Measurements from ENCODE around the gene MCRIP1. TPM values are rescaled to one million over a fixed set of nuclear protein-coding genes. Genes with fewer than 3 reads are reported as not detected.

Gene MCRIP1
- total RNA-seq, 1 experiment from 2014 or later, result 35.6 TPM

GRCh38 chr17:81845361-81845760 is 12.3 kb upstream of the MCRIP1 start:
- Mint-ChIP-seq H3K4me1 (ENCODE audit: insufficient read depth, unreplicated experiment) (no peaks in the 10 kb centered on the region), H3K27ac (ENCODE audit: low read depth, unreplicated experiment) (peak overlapping the region; percentile 49), H3K36me3 (ENCODE audit: insufficient read depth, unreplicated experiment) (peaks cover 83% of the 10 kb centered on the region), H3K4me3 (ENCODE audit: unreplicated experiment) (no peak overlapping the region), H3K9me3 (ENCODE audit: unreplicated experiment) (no peaks in the 10 kb centered on the region), H3K27me3 (ENCODE audit: insufficient read depth, unreplicated experiment) (no peaks in the 10 kb centered on the region)
- intact Hi-C loops (cut with micrococcal nuclease), result no loop called here
- POLR2A ChIA-PET, result interaction anchor here (0.7 to 1.5 kb wide), 3 partner anchors 12 to 109 kb away, joined by 3 to 6 read pairs (median 5); partner anchors contain the start of gene MCRIP1
- CTCF ChIA-PET, result interaction anchor here (0.6 kb wide), 1 partner anchor 24 kb away, joined by 3 read pairs; no protein-coding TSS in a partner anchor
- no peak for DNase-seq (ENCODE audit: unreplicated experiment)
- BruUV-seq (replicated peaks), result no TSS peak
- no peak for TF ChIP-seq CTCF (IDR thresholded peaks at IDR 0.05; ENCODE audit: unreplicated experiment)

- Mint-ChIP-seq H3K4me1 (ENCODE audit: insufficient read depth, unreplicated experiment) (no peaks in the 10 kb centered on the region), H3K27ac (ENCODE audit: low read depth, unreplicated experiment) (peak overlapping the region; percentile 49), H3K9me3 (ENCODE audit: unreplicated experiment) (no peaks in the 10 kb centered on the region), H3K4me3 (ENCODE audit: unreplicated experiment) (no peak overlapping the region), H3K36me3 (ENCODE audit: insufficient read depth, unreplicated experiment) (peaks cover 79% of the 10 kb centered on the region), H3K27me3 (ENCODE audit: insufficient read depth, unreplicated experiment) (no peaks in the 10 kb centered on the region)
- CTCF ChIA-PET, result interaction anchor here (0.6 kb wide), 1 partner anchor 24 kb away, joined by 3 read pairs; no protein-coding TSS in a partner anchor
- no peak for DNase-seq (ENCODE audit: unreplicated experiment)
- no peak for TF ChIP-seq CTCF (IDR thresholded peaks at IDR 0.05; ENCODE audit: unreplicated experiment)
- POLR2A ChIA-PET, result interaction anchor here (1.4 to 1.5 kb wide), 2 partner anchors 11 to 15 kb away, joined by 5 to 6 read pairs; partner anchors contain the start of gene MCRIP1
- BruUV-seq (replicated peaks), result no TSS peak
- intact Hi-C loops (cut with micrococcal nuclease), result no loop called here
These were observed 11.8 kb upstream of the MCRIP1 start for GRCh38 chr17:81844887-81845286.

- DNase-seq (ENCODE audit: unreplicated experiment), result no peak
- no peak overlapping the region for H3K4me3 Mint-ChIP-seq (ENCODE audit: unreplicated experiment)
- H3K4me1 Mint-ChIP-seq (ENCODE audit: insufficient read depth, unreplicated experiment), result no peaks in the 10 kb centered on the region
- H3K27ac Mint-ChIP-seq (ENCODE audit: low read depth, unreplicated experiment), result peak overlapping the region; percentile 49
- H3K27me3 Mint-ChIP-seq (ENCODE audit: insufficient read depth, unreplicated experiment), result no peaks in the 10 kb centered on the region
- CTCF ChIA-PET, result no interaction called here
- H3K36me3 Mint-ChIP-seq (ENCODE audit: insufficient read depth, unreplicated experiment), result peaks cover 74% of the 10 kb centered on the region
- TF ChIP-seq CTCF (IDR thresholded peaks at IDR 0.05; ENCODE audit: unreplicated experiment), result no peak
- no TSS peak for BruUV-seq (replicated peaks)
- intact Hi-C loops (cut with micrococcal nuclease), result no loop called here
- POLR2A ChIA-PET, result no interaction called here
- no peaks in the 10 kb centered on the region for H3K9me3 Mint-ChIP-seq (ENCODE audit: unreplicated experiment)
These were observed 11.3 kb upstream of the MCRIP1 start for GRCh38 chr17:81844327-81844851.

- POLR2A ChIA-PET, result interaction anchor here (0.6 to 1.3 kb wide), 4 partner anchors 10 to 121 kb away, joined by 3 to 6 read pairs (median 3); partner anchors contain the start of gene MCRIP1
- H3K4me3 Mint-ChIP-seq (ENCODE audit: unreplicated experiment), result no peak overlapping the region
- intact Hi-C loops (cut with micrococcal nuclease), result no loop called here
- no TSS peak for BruUV-seq (replicated peaks)
- no peaks in the 10 kb centered on the region for H3K4me1 Mint-ChIP-seq (ENCODE audit: insufficient read depth, unreplicated experiment)
- peaks cover 68% of the 10 kb centered on the region for H3K36me3 Mint-ChIP-seq (ENCODE audit: insufficient read depth, unreplicated experiment)
- H3K9me3 Mint-ChIP-seq (ENCODE audit: unreplicated experiment), result no peaks in the 10 kb centered on the region
- no peak for DNase-seq (ENCODE audit: unreplicated experiment)
- H3K27ac Mint-ChIP-seq (ENCODE audit: low read depth, unreplicated experiment), result no peak overlapping the region
- TF ChIP-seq CTCF (IDR thresholded peaks at IDR 0.05; ENCODE audit: unreplicated experiment), result no peak
- H3K27me3 Mint-ChIP-seq (ENCODE audit: insufficient read depth, unreplicated experiment), result no peaks in the 10 kb centered on the region
- CTCF ChIA-PET, result interaction anchor here (0.6 kb wide), 1 partner anchor 12 kb away, joined by 3 read pairs; no protein-coding TSS in a partner anchor
These were observed 10.7 kb upstream of the MCRIP1 start for GRCh38 chr17:81843713-81844326.

All from MCF 10A (cell line).